ENCODE data around the gene NUBP2. TPM values are rescaled to one million over a fixed set of nuclear protein-coding genes. Genes with fewer than 3 reads are reported as not detected.

The NUBP2 gene
- total RNA-seq, 2 donors from 2014 or later: 61.1 to 61.5 TPM

DNA sequence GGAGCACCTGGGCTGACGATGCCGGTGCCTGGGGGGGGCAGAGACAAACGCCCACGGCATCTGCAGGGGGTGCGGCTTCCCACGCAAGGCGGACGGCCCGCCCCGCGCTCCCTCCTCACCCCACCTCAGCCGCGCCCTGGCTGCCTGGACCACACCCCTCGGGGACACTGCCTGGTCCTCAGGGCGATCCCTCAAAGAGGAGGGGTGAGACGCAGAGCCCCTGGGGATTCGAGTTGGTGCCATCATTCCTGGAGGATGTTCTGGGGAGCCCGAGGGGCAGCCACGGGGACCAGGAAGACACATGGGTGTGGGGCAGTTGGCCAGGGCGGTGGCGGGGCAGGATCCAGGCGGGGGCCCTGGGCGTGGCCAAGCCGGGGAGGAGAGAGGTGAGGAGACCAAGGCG is 6.9 kb downstream of the NUBP2 start:
- H3K9me3 ChIP-seq (ENCODE audit: control insufficient read depth, low read length): no peaks in the 10 kb centered on the region
- no peak overlapping the region for H3K4me3 Mint-ChIP-seq
- H3K27ac Mint-ChIP-seq: no peak overlapping the region
- H3K9ac ChIP-seq (ENCODE audit: extremely low read depth, low read length, poor library complexity, severe bottlenecking): no peak overlapping the region
- H3K36me3 ChIP-seq (ENCODE audit: control insufficient read depth, insufficient read depth, low read length): peaks cover 4% of the 10 kb centered on the region
- H3K27ac ChIP-seq (ENCODE audit: low read depth, low read length): no peak overlapping the region
- 90 to 95% methylated on average over 9 to 25 of the region's 25 CpGs for WGBS, 2 experiments (ENCODE audit: insufficient coverage in 1 of 2, insufficient read length in 1 of 2)
- no peaks in the 10 kb centered on the region for H3K27me3 Mint-ChIP-seq (ENCODE audit: insufficient read depth)
- H3K4me3 ChIP-seq (ENCODE audit: low read length): no peak overlapping the region
- no peak for TF ChIP-seq CTCF (conservative IDR thresholded peaks at IDR 0.05)
- H3K27me3 ChIP-seq (ENCODE audit: control insufficient read depth, insufficient read depth, low read length, poor library complexity, severe bottlenecking): no peaks in the 10 kb centered on the region
- DNase-seq: peak; percentile 38
- H3K36me3 Mint-ChIP-seq (ENCODE audit: low read depth): peaks cover 13% of the 10 kb centered on the region
- H3K4me1 ChIP-seq (ENCODE audit: control insufficient read depth, insufficient read depth, low read length): no peaks in the 10 kb centered on the region
- H3K4me1 Mint-ChIP-seq: no peaks in the 10 kb centered on the region
- H3K9me3 Mint-ChIP-seq: no peaks in the 10 kb centered on the region

DNA sequence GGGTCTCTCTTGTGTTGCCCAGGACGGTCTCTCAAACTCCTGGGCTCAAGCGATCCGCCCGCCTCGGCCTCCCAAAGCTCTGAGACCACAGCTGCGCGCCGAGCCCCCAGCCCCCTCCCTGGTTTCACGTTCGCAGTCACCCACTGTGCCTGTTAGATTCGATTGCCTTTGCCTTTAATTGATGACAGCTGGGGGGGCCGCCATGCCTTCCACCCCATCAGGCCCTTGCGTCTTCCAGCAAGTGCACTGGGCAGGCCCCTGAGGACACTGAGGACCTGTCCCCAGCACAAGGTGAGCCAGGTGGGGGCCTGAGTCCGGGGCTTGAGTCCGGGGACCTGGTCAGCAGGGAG is 7.5 kb downstream of the NUBP2 start:
- no peaks in the 10 kb centered on the region for H3K4me1 ChIP-seq (ENCODE audit: control insufficient read depth, insufficient read depth, low read length)
- Mint-ChIP-seq H3K27me3 (ENCODE audit: insufficient read depth) (no peaks in the 10 kb centered on the region), H3K9me3 (no peaks in the 10 kb centered on the region), H3K27ac (no peak overlapping the region), H3K4me3 (no peak overlapping the region), H3K36me3 (ENCODE audit: low read depth) (peaks cover 11% of the 10 kb centered on the region), H3K4me1 (no peaks in the 10 kb centered on the region)
- no peak for TF ChIP-seq CTCF (conservative IDR thresholded peaks at IDR 0.05)
- peaks cover 4% of the 10 kb centered on the region for H3K36me3 ChIP-seq (ENCODE audit: control insufficient read depth, insufficient read depth, low read length)
- no peak overlapping the region for H3K27ac ChIP-seq (ENCODE audit: low read depth, low read length)
- no peak for DNase-seq
- 92 to 94% methylated on average over 10 to 15 of the region's 15 CpGs for WGBS, 2 experiments (ENCODE audit: insufficient coverage in 1 of 2, insufficient read length in 1 of 2)
- no peaks in the 10 kb centered on the region for H3K9me3 ChIP-seq (ENCODE audit: control insufficient read depth, low read length)
- no peak overlapping the region for H3K9ac ChIP-seq (ENCODE audit: extremely low read depth, low read length, poor library complexity, severe bottlenecking)
- H3K4me3 ChIP-seq (ENCODE audit: low read length): no peak overlapping the region
- no peaks in the 10 kb centered on the region for H3K27me3 ChIP-seq (ENCODE audit: control insufficient read depth, insufficient read depth, low read length, poor library complexity, severe bottlenecking)

DNA sequence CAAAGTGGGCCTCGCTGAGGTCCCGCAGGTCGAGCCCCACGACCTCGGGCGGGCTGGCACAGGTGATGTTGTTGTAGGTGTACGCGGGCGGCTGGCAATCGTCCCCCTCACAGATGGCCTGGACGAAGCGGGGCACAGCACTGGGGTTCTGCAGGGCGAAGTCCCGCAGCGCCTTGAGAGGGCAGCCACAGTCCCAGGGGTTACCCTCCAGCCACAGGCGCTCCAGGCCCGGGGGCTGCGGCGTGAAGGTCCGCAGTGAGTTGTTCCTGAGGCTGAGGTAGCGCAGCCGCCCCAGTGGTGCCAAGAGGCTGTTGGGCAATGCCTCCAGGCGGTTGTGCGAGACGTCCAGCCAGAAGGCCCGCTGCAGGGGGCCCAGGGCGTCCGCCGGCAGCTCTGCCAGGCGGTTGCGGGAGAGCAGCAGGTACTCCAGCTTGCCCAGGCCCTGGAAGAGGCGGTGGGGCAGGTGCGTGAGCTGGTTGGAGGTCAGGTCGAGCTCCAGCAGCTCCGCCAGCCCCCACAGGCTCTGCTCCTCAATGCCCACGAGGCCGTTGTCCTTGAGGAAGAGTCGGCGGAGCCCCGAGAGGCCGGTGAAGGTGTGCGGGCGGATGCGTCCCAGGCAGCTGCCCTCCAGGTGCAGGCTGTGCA is 8.0 kb downstream of the NUBP2 start:
- TF ChIP-seq CTCF (conservative IDR thresholded peaks at IDR 0.05): no peak
- H3K9me3 Mint-ChIP-seq: no peaks in the 10 kb centered on the region
- no peak overlapping the region for H3K4me3 Mint-ChIP-seq
- Histone ChIP-seq H3K9ac (ENCODE audit: extremely low read depth, low read length, poor library complexity, severe bottlenecking) (no peak overlapping the region), H3K27ac (ENCODE audit: low read depth, low read length) (no peak overlapping the region), H3K36me3 (ENCODE audit: control insufficient read depth, insufficient read depth, low read length) (peaks cover 2% of the 10 kb centered on the region), H3K27me3 (ENCODE audit: control insufficient read depth, insufficient read depth, low read length, poor library complexity, severe bottlenecking) (no peaks in the 10 kb centered on the region), H3K4me1 (ENCODE audit: control insufficient read depth, insufficient read depth, low read length) (no peaks in the 10 kb centered on the region), H3K9me3 (ENCODE audit: control insufficient read depth, low read length) (no peaks in the 10 kb centered on the region), H3K4me3 (ENCODE audit: low read length) (no peak overlapping the region)
- 95 to 97% methylated on average over 42 to 44 of the region's 44 CpGs for WGBS, 2 experiments (ENCODE audit: insufficient coverage in 1 of 2, insufficient read length in 1 of 2)
- H3K36me3 Mint-ChIP-seq (ENCODE audit: low read depth): peaks cover 11% of the 10 kb centered on the region
- H3K27me3 Mint-ChIP-seq (ENCODE audit: insufficient read depth): no peaks in the 10 kb centered on the region
- no peaks in the 10 kb centered on the region for H3K4me1 Mint-ChIP-seq
- H3K27ac Mint-ChIP-seq: no peak overlapping the region
- peak; percentile 39 for DNase-seq
